AG09319 (cell line): ENCODE measurements around the gene TMEM14B.

Experiments
- DNase-seq: peaks from one replicate; pipeline ENCODE4 v3.0.0-alpha.2; 2010; ENCODE audit warnings: low read depth; ENCODE audit errors: extremely low read depth
- TF ChIP-seq, protein P1 (sequence below): IDR thresholded peaks from 2 replicates; pipeline ENCODE4 v1.5.1; 2011; ENCODE audit warnings: low read depth, mild to moderate bottlenecking, inconsistent platforms, low read length, moderate library complexity

TMEM14B gene

DNA sequence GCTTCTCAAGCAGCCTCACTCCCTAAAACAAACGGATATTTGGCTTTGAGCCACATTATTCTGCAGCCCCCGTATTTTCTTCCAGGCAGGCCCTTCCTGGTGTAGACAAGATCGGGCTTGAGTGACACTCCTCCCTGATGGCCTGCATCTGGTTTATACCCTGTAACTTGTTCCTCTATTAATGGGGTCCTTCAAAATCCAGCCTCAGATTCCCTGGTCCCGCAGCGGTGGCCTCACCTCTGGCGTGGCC lies 25.1 kb upstream of the TMEM14B start:
- no peak for DNase-seq
- TF ChIP-seq, protein P1, sequence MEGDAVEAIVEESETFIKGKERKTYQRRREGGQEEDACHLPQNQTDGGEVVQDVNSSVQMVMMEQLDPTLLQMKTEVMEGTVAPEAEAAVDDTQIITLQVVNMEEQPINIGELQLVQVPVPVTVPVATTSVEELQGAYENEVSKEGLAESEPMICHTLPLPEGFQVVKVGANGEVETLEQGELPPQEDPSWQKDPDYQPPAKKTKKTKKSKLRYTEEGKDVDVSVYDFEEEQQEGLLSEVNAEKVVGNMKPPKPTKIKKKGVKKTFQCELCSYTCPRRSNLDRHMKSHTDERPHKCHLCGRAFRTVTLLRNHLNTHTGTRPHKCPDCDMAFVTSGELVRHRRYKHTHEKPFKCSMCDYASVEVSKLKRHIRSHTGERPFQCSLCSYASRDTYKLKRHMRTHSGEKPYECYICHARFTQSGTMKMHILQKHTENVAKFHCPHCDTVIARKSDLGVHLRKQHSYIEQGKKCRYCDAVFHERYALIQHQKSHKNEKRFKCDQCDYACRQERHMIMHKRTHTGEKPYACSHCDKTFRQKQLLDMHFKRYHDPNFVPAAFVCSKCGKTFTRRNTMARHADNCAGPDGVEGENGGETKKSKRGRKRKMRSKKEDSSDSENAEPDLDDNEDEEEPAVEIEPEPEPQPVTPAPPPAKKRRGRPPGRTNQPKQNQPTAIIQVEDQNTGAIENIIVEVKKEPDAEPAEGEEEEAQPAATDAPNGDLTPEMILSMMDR, result no peak

DNA sequence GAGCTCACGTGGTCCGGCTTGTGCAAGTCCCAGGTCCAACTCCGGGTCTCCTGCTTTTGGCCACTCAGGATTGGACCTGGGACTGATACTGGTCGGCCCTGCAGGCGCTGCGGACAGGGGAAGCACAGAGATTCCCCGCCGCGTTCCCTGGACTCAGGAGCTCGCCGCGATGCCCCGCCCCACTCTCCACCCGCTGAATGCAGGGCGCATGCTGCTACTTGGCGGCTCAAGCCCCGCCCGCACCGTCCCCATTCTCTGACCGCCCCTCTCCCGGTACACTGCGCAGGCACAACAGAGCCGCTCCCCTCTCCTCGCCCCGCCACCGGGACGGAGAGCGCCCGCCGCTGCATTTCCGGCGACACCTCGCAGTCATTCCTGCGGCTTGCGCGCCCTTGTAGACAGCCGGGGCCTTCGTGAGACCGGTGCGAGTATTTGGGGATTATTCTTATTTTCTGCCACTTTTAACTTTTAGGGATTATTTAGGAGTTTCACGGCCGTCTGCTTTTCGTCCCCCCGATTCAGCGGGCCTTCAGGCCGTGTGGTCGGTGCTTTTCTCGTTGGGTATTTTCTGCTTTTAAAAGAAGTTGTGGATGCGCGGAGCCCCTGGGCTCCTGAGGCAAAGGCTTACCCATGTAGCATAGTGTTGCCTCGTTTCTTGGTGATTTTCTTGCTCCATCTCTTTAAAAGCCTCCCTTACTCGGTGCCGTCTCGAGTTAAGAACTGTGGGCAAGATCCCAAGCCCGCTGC lies 24.6 kb upstream of the TMEM14B start, which contains the start of gene TMEM14C:
TSS of gene TMEM14C (plus strand) at position 251 of the 747 bp plus-strand sequence. CDS start 1,544 bp downstream, outside the sequence.
- DNase-seq, result peak; percentile 95
- TF ChIP-seq, protein P1, result no peak

DNA sequence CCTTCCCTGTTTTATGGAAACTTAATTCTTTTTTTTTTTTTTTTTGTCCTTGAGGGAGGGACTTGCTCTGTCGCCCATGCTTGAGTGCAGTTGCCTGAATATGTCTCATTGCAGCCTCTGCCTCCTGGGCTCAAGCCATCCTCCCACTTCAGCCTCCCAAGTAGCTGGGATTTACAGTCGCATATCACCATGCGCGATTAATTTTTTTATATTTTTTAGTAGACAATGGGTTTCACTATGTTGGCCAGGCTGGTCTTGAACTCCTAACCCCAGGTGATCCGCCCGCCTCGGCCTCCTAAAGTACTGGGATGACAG lies 24.1 kb upstream of the TMEM14B start:
- TF ChIP-seq, protein P1, result no peak
- DNase-seq, result no peak

DNA sequence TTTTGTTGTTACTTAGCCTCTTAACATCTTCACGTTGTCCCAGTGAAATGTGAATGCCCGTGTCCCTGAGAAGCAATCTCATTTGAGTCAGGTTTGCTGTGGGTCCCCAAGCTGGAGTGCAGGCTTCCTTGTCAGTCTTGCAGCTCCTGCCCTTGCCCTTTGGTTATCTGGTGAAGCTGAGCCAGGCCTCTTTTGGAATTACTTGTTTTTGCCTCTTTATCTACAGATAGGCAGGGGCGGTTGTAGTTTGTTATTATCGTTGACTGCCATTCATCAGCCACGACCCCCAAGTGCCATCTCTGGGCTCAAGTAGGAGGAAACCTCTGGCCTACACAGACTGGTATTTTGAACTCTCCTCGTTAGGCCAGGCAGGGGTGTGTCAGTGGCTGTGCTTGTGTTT lies 22.6 kb upstream of the TMEM14B start:
- DNase-seq, result no peak
- TF ChIP-seq, protein P1, result no peak

DNA sequence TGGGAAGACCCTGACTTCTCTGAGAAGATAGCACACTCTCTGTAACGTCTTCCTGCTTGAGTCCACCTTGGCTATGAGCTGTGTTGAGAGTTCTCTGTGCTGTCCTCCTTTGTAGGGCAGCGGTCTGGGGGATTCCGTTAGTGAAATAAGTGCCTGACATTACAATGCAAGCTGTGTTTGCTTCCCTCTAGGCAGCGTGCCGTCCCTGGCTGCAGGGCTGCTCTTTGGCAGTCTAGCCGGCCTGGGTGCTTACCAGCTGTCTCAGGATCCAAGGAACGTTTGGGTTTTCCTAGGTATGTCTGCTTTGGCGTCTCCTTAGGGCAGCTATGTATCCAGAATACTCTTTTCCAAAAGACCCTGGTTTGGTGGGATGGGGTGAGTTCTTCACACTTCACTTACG lies 21.9 kb upstream of the TMEM14B start:
- TF ChIP-seq, protein P1, result no peak
- no peak for DNase-seq

DNA sequence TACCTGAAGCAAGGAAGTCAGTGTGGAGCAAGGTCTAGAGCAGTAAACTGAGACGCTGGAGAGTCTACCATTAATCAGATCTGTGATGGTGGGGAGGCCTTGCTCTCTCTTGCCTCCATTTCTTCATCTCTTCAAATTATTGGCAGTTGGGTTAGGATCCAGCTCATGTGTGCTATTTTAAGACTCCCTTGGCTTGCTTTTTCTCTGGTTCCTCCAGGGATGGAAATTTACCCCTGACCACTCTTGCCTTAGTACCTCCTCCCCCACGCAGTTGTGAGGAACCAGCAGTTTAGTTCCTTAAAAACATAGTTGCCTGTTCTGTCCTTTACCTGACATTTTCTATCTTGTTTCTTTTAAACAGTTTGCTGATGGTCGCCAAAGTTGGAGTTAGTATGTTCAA lies 17.4 kb upstream of the TMEM14B start:
- TF ChIP-seq, protein P1, result no peak
- DNase-seq, result no peak

DNA sequence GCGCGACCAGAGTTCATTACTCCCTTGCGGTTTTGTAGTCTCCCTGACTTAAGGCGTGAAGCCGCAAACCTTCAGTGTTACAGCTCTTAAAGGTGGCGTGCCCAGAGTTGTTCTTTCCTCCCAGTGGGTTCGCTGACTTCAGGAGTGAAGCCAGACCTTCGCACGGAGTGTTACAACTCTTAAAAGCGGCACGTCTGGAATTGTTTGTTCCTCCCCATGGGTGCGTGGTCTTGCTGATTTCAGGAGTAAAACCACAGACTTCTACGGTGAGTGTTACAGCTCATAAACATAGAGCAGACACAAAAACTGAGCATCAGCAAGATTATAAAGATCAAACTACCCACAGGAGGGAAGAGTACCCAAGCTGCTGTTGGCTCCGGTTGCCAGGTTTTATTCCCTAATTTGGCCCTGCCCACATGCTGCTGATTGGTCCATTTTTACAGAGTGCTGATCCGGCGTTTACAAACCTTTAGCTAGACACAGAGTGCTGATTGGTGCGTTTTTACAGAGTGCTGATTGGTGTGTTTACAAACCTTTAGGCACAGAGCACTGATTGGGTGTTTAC lies 14.4 kb upstream of the TMEM14B start:
- DNase-seq, result no peak

More for the DNA sequence above, 14.4 kb upstream of the TMEM14B start:
- TF ChIP-seq, protein P1, result no peak
